COLO829 (cell line): ENCODE data around the gene MN1.

ENCODE experiments used
- DNase-seq: peaks from one replicate; pipeline ENCODE4 v3.0.0; 2012; ENCODE audit warnings: low spot score

The MN1 gene

DNA sequence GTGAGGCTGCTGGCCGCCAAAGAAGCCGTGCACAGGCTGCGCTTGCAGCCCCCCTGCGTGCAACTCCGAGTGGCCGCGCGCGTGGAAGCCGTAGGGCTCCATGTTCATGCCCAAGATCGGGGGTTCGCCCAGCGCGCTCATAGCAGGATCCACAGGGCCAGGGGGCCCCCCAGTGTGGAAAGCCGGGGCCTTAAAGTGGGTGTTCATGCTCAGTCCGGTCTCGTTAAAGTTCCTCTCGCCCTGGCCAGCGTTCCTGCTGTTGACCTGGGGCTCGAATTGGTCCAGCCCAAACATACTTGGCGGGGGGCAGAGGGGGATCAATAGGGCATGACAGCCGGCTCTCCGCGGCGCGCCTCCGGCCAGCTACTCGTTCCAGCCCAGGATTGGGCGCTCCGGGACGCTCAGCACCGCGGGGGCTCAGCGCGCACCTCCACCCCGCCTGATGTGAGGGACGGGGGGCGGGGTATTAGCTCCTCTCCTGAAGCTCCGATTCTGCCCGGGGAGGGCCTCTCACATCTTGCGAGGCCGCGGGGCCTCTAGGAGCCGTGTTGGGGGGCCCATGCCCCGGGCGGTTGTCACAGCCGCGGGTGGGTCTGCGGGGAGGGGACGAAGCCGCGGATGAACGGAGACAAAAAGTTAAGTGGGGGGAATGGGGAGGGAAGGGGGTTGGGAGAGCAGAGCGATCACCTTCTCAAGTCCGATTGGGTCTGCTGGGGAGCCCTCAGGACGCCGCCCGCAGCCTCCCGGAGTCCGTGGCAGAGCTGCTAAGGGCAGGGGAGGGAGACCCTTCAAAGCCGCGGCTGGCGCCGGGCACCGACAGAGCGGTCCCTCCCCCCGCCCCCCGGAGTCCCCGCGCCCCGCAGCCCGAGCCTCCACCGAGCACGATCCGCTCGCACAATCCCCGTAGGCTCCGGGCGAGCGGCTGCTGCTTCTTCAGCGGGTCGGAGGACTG, 1.0 kb downstream of the MN1 start:
- no peak for DNase-seq

DNA sequence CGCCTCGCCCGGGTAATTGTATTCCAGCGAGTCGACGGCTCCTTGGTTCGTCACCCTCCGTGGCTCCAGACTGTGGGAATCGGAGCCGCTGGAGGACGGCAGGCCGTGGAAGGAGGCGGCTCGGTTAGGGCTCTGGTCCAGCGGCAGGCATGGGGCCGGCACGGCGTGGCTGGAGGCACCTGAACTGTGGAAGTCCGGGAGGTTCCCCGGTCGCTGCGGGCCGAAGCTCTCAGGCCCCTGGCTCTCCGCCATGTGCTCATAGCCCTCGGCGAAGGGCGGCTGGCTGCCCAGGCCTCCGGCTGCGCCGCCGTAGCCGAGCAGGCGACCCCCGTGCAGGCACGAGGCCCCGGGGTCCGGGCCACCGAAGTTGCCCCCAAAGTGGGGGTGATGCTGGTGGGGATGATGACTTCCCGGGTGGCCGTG, 1.7 kb downstream of the MN1 start:
- DNase-seq, result no peak

- no peak for DNase-seq
These were observed 2.3 kb downstream of the MN1 start for GRCh38 chr22:27799015-27799826.

DNA sequence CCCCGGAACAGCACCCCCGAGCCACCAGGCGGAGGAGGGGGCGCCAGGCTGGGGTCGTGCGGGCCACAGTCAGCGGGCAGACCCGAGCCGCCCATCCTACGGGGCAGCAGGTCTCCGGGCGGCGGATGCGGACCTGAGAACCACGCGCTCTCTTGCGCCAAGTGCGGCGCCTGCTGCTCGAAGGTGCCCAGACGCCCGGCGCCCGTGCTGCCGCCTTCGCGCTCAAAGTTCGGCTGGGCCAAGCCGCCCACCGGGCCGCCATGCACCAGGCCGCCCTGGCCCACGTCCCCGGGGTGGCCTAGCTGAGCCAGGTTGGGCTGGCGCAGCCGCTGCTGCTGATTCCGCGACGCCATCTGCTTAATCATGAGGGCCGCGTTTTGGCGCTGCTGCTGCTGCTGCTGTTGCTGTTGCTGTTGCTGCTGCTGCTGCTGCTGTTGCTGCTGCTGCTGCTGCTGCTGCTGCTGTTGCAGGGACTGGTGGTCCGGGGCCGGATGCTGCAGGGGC, 3.0 kb downstream of the MN1 start:
- DNase-seq, result no peak

GRCh38 chr22:27797520-27798391, 3.8 kb downstream of the MN1 start:
- DNase-seq, result no peak

DNA sequence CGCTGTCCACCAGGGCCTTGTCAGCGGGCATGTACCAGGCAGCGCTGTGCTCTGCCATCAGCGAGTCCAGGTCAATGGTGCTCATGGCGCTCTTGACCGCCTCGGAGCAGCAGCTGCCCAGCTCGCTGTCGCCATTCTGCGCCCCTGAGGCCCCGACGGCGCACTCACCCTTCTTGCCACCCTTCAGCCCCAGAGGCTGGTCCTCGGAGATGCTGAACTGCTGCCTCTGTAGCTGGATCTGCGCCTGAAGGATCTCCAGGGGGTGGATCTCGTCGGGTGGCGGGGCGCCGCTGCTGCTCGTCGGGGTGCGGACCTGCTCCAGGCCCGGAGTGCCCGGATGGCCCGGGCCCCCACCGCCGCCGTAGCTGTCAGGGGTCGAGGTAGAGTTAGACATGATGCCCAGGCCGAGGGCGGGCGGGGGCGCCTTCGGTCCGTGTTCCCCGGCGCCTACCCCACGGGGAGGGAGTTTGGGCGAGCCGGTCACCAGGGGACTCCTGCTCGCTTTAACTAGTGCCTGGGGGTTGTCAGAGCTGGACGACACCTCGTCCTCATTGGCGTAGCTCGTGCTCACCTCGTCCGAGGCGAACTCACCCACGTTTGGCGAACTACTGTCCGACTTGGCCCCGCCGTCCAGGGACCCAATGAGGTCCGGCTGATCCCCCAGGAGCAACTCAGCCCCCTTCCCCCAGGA, 4.6 kb downstream of the MN1 start:
- no peak for DNase-seq

DNA sequence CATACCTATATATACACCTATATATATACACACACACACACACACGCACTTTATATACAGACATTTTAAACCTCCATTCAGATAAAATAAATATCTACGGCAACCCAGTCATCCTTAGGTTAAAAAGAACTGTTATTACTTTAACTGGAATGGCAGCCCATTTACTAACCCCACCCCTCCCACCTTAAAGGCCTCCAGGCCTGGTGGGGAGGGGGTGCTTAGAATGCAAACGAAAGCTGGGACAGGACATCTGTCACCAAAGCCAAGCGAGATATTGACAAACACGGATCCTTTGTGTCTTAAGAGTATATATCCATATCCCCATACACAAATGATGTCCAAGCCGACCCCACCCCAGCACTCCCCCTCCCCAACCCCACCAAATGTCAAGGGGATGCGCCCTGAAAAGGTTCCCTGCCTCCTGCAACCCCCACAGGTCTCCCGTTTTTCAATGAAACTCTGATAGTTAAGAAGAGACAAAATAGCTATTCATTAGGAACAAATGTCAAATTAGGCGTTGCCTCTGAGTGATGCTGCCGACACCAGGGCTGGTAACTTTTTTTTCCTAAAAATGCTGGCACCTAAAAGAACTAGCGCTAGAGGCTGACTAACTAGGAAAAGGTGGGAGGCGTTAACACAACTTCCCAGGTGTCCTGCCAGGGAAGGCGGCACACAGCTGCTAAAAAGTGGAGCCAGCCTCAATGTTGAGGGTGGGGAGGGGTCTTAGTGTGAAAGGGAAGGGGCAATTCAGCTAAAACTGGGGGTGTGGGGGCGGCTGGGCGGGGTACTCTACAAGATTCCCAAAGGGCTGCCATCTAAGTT, 5.6 kb downstream of the MN1 start:
- no peak for DNase-seq

DNA sequence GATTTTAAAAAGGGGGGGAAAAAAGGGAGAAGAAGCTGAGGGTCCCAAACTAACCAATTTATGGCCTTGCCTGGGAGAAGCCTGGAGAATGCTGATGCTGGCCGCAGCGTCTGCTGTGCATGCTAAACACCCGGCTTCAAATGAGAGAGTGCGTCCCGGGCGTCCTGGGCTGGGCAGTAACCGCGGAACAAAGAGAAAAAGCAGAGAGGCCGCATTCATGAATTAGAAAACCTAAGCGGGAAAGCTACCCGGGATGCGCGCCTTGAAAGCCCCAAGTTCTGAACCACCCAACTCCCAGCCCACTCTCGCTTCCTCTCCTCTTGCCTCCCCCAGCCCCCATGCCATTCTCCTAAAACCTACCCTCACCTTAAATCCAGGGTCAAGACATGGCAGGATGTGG, 6.5 kb downstream of the MN1 start:
- DNase-seq, result no peak

GRCh38 chr22:27794226-27794625, 7.3 kb downstream of the MN1 start:
- DNase-seq, result no peak

DNA sequence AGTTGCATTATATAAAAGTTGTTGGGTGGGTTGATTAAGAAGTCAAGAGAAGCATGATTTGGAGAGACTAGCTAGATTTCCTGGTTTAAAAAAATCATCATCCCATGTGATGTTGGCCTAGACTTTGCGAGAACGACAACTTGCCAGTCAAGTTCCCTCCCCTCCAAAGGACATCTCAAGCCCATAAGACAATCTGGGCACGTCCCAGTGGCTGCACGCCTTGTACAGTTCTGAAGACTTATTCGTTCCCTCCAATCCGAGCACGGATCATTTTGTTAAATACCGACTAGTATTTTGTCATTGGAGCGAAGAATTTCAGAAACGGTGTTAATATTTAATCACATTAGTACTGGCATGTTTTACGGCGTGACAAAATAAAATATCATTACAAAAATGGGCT, 8.0 kb downstream of the MN1 start:
- no peak for DNase-seq

DNA sequence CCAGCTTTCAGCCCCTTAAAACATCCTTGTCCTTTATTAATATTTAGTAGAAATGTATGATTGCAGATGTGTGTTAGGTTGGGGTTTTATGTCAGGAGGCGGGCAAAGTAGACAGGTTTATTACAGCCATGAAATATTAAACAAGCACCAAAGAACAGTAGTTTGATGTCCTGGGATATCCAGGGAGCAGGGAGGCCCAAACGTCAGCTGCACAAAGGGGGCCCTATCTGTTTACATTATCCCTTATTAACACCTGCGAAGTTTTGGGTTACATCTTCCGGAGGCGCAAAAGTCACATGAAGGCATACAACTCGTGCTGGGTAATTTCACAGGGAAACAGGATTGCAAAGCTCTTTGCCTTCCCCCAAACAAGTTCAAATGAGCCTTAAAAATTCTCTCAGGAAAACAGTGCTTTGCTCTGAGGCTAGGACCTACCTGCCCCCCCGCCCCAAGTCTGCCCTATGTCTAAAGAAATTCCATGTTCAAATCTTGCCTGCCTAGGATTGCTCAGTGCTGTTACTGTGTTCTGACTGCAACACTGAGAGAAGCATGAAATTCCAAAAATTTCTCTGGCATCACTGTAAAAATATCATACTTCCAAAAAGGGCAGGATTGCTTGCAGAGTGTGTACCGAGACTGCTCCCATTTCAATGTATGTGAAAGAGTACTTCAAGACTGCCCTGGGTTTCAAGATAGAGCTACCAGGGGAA, 8.9 kb downstream of the MN1 start:
- DNase-seq, result no peak

DNA sequence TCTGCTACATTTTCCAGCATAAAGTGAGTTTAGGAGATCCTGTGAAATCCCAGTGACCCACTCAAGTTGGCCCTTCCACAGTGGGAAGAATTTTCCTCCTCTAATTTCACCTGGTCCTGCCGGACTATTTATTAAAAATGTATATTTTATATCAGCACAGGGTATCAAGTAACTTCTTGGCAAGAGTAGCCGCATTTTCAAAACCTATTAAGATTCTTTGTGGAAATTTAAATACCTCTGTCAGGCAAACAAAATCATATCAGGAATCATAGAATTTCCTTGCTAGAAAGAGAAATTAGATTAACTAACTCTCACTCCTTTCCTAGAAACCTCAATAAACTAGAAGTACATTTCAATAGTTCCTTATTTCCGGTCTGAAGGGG, 9.7 kb downstream of the MN1 start:
- no peak for DNase-seq

GRCh38 chr22:27791159-27791858, 10.2 kb downstream of the MN1 start:
- no peak for DNase-seq

GRCh38 chr22:27790376-27791158, 11.0 kb downstream of the MN1 start:
- DNase-seq, result no peak

- no peak for DNase-seq
These were observed 12.9 kb downstream of the MN1 start for GRCh38 chr22:27788500-27789288.

DNA sequence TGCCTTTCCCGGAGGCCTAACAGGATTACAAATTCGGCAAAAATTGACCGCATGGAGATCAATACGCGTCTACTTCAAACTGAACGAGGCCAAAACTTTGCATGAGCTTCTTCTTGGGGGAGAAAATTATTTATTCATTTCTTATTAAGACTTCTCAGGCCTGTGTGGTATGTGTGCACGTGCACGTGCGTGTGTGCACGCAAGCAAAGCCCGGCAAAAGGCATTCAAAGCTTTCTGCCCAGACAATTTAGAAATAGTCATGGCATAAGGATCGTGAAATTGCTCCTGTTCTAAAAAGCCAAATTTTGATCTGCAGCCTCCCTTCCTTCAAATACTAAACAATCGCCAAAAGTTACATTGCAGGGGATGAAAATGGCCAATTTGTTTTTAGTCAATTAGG, 14.6 kb downstream of the MN1 start:
- no peak for DNase-seq

GRCh38 chr22:27786291-27786932, 15.1 kb downstream of the MN1 start:
- DNase-seq, result no peak
